KBM-7 (cell line): ENCODE data around the gene ME2.
A peak's percentile ranks its signal among the peaks of the same experiment; 100 is the strongest.
"Not testable (repeated sequence)": the region's sequence is repeated elsewhere in the genome, so short reads cannot be mapped to it uniquely, and the experiment has no call there.

Experiments
- DNase-seq: peaks from one replicate; pipeline ENCODE4 v3.0.0-alpha.2; 2015
- in situ Hi-C: fragments of 300-500 bp; cut with MboI; formaldehyde crosslinking; loops from 2 replicates; pipeline ENCODE4 v1.14.3; 2020; ENCODE audit warnings: low sequenced_read_pairs, low pct_unique_long_range_greater_than_20kb, mixed read lengths

Gene ME2

DNA sequence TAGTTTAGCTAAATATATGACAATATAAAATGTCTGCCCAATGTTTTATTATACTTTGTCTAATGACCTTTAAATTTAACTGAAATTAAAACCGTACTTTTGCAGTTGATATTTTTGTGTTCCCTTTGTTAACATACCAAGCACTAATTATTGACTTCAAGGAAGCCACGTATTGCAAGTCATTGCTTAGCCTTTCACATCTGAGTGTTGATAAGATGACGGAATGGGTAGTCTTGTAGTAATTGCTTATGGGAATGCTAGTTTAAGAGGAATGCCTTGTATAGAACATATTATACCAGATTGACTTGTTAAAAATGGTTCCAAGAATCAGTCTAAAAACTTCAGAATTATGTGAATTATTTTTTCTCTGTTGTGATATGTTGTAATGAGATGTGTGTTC lies 74.9 kb downstream of the ME2 start:
- DNase-seq: no peak
- in situ Hi-C loops: no loop called here

DNA sequence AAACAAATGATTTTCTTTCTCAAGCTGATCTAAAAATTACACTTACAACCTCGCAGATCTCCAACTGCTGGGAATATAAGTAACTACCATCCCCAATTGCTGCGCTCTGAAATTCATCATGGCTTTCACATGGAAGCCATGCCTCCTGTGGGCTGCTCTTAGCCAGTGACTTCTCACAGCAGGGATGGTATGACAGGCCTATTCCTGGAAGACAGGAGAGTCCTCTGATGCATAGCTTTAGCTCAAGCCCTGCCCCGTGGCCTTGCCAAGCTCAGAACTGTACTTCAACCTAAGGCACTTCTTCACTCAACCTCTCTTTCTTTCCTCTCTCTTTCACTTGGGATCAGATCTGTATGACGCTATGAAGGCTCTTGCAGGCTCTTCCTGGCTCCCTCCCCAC lies 76.3 kb downstream of the ME2 start:
- no peak for DNase-seq
- in situ Hi-C loops: no loop called here

- in situ Hi-C loops: no loop called here
- DNase-seq: no peak
Observed at GRCh38 chr18:50956116-50956515, 77.2 kb downstream of the ME2 start.

DNA sequence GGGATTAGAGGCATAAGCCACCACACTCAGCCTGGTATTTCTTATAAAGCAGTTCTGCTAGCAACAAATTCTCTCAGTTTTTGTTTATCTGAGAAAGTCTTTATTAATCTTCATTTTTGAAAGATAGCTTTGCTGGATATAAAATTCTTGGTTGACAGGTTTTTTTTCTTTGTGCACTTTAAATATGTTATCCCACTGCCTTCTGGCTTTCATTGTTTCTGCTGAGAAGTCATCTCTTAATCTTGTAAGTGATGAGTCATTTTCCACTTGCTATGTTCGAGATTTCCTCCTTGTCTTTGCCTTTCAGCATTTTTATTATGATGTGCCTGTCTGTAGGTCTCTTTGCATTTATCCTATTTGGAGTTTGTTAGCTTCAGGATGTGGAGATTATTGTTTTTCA lies 83.1 kb downstream of the ME2 start:
- in situ Hi-C loops: no loop called here
- DNase-seq: no peak

DNA sequence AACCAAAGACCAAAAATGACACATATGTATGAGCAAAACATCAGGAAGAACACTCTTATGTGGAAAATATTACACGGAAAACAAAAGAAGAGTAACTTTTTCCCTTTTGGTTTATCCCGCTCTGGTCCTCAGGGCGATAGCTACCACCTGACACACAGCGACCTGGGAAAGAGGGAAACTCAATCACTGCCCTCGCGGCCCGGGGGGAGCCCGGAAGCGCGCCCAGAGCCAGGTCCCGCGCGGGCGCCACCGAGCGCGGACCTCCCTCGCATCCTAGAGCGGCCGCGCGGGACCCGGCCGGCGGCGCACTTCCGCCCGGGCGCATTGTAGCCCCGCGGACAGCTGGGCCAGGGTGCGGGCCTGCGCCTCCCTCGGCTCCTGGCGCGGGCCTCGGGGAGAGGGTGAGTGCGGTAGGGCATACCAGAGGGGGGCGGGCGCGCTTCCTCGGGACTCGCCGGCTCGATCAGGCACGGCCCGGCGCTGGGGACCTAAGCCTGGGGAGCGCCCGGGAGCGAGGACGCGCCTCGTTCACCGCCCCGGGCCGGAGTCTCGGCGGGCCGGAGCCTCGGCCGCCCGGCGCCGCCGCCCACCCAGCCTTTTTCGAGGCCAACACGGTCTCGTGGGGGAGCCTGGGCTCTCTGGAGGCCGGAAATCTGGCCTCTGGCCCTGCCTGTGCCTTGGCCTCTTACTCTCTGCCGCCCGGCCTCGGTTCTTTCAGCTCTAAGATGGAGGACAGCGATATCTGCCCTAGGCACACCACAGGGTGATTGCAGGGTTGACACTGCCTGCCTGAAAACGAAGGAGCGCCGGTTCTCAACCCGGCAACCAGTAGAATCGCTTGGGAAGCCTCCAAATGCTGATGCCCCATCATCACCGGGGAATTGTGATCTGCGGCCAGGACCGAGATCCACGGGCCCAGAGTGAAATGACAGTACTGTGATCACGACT lies 89.1 kb downstream of the ME2 start, which contains the start of gene ELAC1:
Gene ELAC1 (plus strand): TSS at position 327 of the 948 bp plus-strand sequence. CDS start 6,365 bp downstream, outside the sequence.
- in situ Hi-C loops: no loop called here
- DNase-seq: peak; percentile 78

- no peak for DNase-seq
- in situ Hi-C loops: no loop called here
Observed at GRCh38 chr18:50969448-50969847, 90.5 kb downstream of the ME2 start.

- no peak for DNase-seq
- in situ Hi-C loops: no loop called here
Observed at GRCh38 chr18:50970006-50970405, 91.1 kb downstream of the ME2 start.

DNA sequence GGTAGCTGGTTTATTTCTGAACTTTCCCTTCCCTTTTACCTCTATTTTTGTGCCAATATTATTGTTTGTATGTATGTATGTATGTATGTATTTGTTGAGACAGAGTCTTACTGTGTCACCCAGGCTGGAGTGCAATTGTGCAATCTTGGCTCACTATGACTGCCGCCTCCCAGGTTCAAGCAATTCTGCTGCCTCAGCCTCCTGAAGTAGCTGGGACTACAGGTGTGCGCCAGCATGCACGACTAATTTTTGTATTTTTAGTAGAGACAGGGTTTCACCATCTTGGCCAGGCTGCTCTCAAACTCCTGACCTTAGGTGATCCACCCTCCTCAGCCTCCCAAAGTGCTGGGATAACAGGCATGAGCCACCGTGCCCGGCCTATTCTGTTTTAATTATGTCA lies 93.5 kb downstream of the ME2 start:
- DNase-seq, in situ Hi-C loops: not testable (repeated sequence)

GRCh38 chr18:50973367-50974126 lies 94.6 kb downstream of the ME2 start:
- in situ Hi-C loops: no loop called here
- DNase-seq: no peak

- DNase-seq: no peak
- in situ Hi-C loops: no loop called here
Observed at GRCh38 chr18:50977037-50977760, 98.3 kb downstream of the ME2 start.

GRCh38 chr18:50981381-50981780 lies 102.5 kb downstream of the ME2 start:
- DNase-seq: no peak
- in situ Hi-C loops: no loop called here

DNA sequence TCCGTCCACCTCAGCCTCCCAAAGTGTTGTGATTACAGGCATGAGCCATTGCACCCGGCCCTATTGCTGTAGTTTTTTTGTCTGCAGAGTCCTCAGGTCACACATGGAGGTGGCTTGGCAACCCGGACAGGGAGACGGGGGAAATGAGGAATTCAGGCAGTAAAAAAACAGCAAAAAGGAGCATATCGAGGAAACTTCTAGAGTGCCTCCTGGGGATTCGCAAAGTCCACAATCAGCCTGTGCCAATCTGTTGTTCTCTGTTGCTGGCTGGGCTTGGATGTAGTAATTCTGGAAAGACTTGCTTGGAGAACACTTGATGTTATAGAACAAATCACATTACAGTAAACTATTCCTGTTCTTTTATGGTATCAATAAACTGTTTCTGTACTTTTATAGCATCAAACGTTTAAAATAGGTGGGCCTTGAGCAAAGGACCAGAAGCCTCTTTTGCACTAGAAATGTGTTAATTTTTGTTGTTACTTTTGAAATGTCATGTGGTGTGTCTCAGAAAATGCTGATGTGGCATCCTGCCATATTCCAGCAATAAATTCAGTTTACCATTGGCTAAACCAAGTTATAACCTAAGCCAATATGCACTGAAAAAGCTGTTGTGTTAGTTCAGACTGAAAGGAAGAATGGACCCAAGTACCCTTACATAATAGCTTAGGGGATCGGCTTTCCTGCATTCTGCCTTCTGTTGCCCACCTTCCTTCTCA lies 103.3 kb downstream of the ME2 start:
- DNase-seq: no peak
- in situ Hi-C loops: no loop called here

DNA sequence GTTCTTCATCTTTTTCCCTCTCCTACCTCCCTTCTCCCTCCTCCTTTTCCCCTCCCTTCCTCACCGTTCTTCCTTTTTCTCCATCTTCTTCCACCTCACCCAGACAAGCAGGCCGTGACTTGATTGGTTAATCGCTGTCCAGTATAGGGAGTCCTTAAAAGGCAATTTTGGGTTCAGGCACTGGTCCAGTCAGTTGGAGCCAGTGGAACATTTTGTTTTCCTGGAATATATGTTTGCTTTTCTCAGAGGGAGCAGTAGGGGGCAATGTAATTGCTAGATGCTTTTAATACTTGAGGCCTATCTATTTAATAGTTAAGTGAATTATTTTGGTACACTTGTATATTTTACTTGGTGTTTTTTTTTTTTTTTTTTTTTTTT lies 103.9 kb downstream of the ME2 start:
- in situ Hi-C loops: no loop called here
- DNase-seq: no peak

DNA sequence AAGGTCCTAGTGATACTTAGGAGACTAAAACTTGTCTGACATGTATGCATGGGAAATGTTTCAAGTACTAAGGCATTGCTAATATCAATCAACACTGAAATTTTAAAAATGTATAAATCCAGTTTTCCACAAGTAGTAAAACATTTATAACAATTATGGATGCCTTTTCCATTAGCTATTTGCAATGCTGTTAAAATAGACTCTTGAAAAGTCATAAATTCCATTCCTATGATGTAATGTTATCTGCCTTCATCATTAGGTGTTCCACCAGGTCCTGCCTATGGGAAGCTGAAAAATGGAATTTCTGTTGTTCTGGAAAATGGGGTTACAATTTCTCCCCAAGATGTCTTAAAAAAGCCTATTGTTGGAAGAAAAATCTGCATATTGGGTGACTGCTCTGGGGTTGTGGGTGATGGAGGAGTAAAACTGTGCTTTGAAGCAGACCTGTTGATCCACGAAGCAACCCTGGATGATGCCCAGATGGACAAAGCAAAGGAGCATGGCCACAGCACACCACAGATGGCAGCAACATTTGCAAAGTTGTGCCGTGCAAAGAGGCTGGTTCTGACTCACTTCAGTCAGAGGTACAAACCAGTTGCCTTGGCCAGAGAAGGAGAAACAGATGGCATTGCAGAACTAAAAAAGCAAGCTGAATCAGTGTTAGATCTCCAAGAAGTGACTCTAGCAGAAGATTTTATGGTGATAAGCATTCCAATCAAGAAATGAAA lies 107.6 kb downstream of the ME2 start:
- DNase-seq: no peak
- in situ Hi-C loops: no loop called here

DNA sequence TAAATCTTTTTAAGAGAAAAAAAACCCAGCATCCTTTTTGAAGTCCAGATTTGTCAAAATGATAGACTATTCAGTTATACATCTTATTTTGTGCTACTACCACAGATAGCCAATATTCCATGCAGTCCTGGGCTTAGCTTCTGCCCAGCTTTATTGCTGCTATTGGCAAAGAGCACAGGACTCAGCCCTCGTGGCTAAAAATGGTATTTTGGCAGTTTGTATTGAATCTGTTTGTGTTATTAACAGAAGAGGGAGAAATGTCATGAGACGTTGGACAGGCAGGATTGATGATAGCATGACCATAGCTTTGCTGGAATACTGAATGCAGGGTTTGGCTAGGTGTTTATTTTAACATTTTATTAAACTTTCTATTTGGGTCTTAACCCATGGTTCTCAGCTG lies 108.3 kb downstream of the ME2 start:
- in situ Hi-C loops: no loop called here
- no peak for DNase-seq

DNA sequence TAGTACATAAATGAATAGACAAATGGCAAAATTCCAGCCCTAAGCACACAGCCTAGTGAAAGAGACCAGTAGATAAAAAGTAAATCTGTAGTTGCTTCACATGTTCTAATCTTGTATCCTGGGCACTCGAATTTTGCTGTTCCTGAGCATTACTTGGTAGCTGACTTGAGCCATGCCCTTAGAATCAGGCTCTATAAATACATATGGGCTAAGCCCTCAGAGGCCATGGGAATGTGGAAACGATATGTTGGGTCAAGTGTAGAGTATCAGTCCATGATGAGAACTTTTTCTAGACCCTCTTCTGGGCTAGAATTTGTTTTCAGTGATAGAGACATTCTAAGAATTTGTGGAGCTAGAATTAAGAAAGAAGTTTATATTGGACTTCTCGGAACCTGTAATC lies 110.8 kb downstream of the ME2 start:
- in situ Hi-C loops: no loop called here
- DNase-seq: no peak

GRCh38 chr18:50992351-50992762 lies 113.4 kb downstream of the ME2 start:
- in situ Hi-C loops: no loop called here
- no peak for DNase-seq

- no peak for DNase-seq
- in situ Hi-C loops: no loop called here
Observed at GRCh38 chr18:50994031-50994430, 115.1 kb downstream of the ME2 start.
